ENCODE data around the gene SIRT4. TPM values are rescaled to one million over a fixed set of nuclear protein-coding genes. Genes with fewer than 3 reads are reported as not detected.

SIRT4 gene
- polyA plus RNA-seq, 1 donor, result 3.2 TPM

- DNase-seq, result no peak
- Histone ChIP-seq H3K27me3 (ENCODE audit: control insufficient read depth, insufficient read depth, low read length) (no peaks in the 10 kb centered on the region), H3K4me3 (ENCODE audit: low read length) (no peak overlapping the region), H3K36me3 (ENCODE audit: control insufficient read depth, insufficient read depth, low read length) (no peaks in the 10 kb centered on the region), H3K9me3 (ENCODE audit: control insufficient read depth, low read depth, low read length) (peaks cover 9% of the 10 kb centered on the region), H3K4me1 (ENCODE audit: control insufficient read depth, insufficient read depth, low read length) (no peaks in the 10 kb centered on the region), H3K27ac (ENCODE audit: low read length) (no peak overlapping the region)
- WGBS (ENCODE audit: insufficient coverage, low lambda C conversion rate), result no CpG with 5 or more reads among the region's 7 CpGs
These were observed 18.8 kb upstream of the SIRT4 start for GRCh38 chr12:120283318-120283717.

DNA sequence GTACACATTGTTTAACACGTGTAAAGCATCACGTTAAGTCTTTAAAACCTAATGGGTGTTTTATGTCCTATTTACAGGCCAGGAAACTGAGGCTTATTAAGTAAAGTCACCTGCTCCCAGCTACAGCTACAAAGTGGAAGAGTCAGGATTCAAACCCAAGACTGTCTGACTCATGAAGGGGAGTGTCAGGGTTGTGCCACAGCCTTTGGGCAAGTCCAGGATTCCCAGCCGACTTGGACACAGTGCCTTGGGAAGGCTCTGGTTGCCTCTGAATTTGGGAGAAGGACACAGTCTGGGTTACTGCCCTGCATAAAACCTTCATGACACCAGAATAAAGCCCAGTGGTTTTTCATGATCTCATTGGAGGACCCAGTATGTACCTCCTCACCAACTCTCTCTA is 17.7 kb upstream of the SIRT4 start:
- peaks cover 4% of the 10 kb centered on the region for H3K9me3 ChIP-seq (ENCODE audit: control insufficient read depth, low read depth, low read length)
- H3K27ac ChIP-seq (ENCODE audit: low read length), result no peak overlapping the region
- H3K27me3 ChIP-seq (ENCODE audit: control insufficient read depth, insufficient read depth, low read length), result no peaks in the 10 kb centered on the region
- 80% methylated on average over 1 of the region's 3 CpGs for WGBS (ENCODE audit: insufficient coverage, low lambda C conversion rate)
- no peak overlapping the region for H3K4me3 ChIP-seq (ENCODE audit: low read length)
- H3K36me3 ChIP-seq (ENCODE audit: control insufficient read depth, insufficient read depth, low read length), result no peaks in the 10 kb centered on the region
- H3K4me1 ChIP-seq (ENCODE audit: control insufficient read depth, insufficient read depth, low read length), result no peaks in the 10 kb centered on the region
- DNase-seq, result no peak

- H3K4me1 ChIP-seq (ENCODE audit: control insufficient read depth, insufficient read depth, low read length), result peaks cover 9% of the 10 kb centered on the region
- no peak for DNase-seq
- no peaks in the 10 kb centered on the region for H3K27me3 ChIP-seq (ENCODE audit: control insufficient read depth, insufficient read depth, low read length)
- H3K4me3 ChIP-seq (ENCODE audit: low read length), result no peak overlapping the region
- no CpG with 5 or more reads among the region's 7 CpGs for WGBS (ENCODE audit: insufficient coverage, low lambda C conversion rate)
- no peaks in the 10 kb centered on the region for H3K36me3 ChIP-seq (ENCODE audit: control insufficient read depth, insufficient read depth, low read length)
- peaks cover 3% of the 10 kb centered on the region for H3K9me3 ChIP-seq (ENCODE audit: control insufficient read depth, low read depth, low read length)
- no peak overlapping the region for H3K27ac ChIP-seq (ENCODE audit: low read length)
These were observed 15.2 kb upstream of the SIRT4 start for GRCh38 chr12:120286768-120287490.

DNA sequence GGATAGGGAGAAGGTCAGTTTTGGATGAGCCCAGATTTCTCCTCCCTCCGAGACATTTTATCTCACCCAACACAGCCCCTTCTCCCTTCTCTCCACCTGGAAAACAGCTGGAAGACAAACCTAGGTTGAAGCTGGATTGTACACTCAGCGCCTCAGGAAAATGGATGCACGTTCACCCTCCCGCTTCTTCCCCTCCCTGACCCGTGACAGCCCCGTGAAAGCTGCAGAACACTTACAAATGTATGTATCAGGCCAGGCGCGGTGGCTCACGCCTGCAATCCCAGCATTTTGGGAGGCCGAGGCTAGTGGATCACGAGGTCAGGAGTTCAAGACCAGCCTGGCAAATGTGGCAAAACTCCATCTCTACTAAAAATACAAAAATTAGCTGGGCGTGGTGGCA is 14.6 kb upstream of the SIRT4 start:
- Histone ChIP-seq H3K4me3 (ENCODE audit: low read length) (no peak overlapping the region), H3K9me3 (ENCODE audit: control insufficient read depth, low read depth, low read length) (no peaks in the 10 kb centered on the region), H3K27ac (ENCODE audit: low read length) (no peak overlapping the region), H3K27me3 (ENCODE audit: control insufficient read depth, insufficient read depth, low read length) (no peaks in the 10 kb centered on the region), H3K4me1 (ENCODE audit: control insufficient read depth, insufficient read depth, low read length) (peaks cover 9% of the 10 kb centered on the region), H3K36me3 (ENCODE audit: control insufficient read depth, insufficient read depth, low read length) (no peaks in the 10 kb centered on the region)
- no CpG with 5 or more reads among the region's 12 CpGs for WGBS (ENCODE audit: insufficient coverage, low lambda C conversion rate)
- no peak for DNase-seq

DNA sequence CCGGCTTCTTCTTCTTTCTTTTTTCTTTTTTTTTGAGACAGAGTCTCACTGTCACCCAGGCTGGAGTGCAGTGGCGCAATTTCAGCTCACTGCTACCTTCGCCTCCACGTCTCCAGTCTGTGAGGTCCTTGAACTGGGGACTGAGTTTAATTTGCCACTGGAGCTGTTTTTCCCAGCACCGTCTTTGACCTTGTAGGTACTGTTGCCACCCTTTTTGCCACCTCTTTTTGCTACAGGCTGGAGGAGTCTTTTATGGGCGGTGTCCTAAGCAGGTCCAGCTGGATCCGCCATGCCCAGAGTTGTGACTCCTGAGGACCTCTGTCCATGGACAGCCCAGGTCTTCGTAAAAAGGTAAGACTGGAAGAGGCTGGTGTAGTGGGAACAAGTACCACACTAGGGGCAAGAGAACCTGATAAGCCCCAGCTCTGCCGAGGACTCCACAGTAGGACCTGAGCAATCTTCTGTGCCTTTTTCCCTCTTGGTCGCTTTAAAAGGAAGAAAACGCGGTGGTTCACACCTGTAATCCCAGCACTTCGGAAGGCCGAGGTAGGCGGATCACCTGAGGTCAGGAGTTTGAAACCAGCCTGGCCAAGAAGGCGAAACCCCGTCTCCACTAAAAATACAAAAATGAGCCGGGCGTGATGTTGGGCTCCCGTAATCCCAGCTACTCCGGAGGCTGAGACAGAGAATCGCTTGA is 11.4 kb upstream of the SIRT4 start:
- peak overlapping the region; percentile 24 for H3K4me3 ChIP-seq (ENCODE audit: low read length)
- peak; percentile 42 to 66 for DNase-seq
- peak overlapping the region; percentile 98 for H3K27ac ChIP-seq (ENCODE audit: low read length)
- H3K27me3 ChIP-seq (ENCODE audit: control insufficient read depth, insufficient read depth, low read length), result no peaks in the 10 kb centered on the region
- H3K4me1 ChIP-seq (ENCODE audit: control insufficient read depth, insufficient read depth, low read length), result peaks cover 9% of the 10 kb centered on the region
- no peaks in the 10 kb centered on the region for H3K9me3 ChIP-seq (ENCODE audit: control insufficient read depth, low read depth, low read length)
- 100% methylated on average over 1 of the region's 22 CpGs for WGBS (ENCODE audit: insufficient coverage, low lambda C conversion rate)
- H3K36me3 ChIP-seq (ENCODE audit: control insufficient read depth, insufficient read depth, low read length), result no peaks in the 10 kb centered on the region

GRCh38 chr12:120292411-120292660 is 9.8 kb upstream of the SIRT4 start:
- no peak for DNase-seq
- no CpG with 5 or more reads among the region's 17 CpGs for WGBS (ENCODE audit: insufficient coverage, low lambda C conversion rate)

DNA sequence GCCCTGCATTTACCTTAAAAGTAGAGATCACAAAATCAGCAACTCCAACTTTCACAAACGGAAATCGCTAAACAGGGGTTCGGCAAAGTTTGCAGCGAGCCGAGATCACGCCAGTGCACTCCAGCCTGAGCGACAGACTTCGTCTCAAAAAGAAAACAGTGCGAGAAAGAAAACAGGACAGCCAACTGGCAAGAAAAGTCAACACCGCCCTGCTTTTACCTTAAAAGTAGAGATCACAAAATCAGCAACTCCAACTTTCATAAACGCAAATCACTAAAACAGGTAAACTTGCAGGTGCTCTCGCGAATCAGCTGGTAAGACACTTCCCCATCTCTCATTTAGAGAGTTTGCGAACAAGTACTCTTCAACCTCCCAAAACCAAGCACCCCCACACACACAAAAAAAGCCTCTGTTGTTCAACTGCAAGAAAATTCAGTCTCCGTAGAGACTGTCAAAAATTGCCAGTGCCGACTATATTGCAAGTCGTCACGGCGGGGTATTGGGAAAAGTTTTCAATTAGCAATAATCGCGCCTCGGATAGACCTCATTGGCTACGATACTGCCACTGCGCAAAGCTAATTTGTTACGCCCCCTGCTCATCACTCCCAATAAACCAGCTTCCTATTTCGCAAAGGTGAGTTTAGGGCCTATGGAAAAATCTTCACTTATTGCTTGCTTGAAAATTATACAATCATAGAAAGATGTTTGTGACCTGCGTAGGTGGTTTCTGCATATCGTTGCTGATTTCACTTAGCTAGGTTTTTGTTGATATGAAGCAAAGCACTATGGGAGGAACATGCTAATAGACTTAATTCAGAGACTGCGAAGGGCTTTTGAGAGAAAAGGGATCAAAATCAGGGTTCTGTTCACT is 9.2 kb upstream of the SIRT4 start, which contains the start of gene RNU4-1:
TSS of gene RNU4-1 (minus strand) at position 577 of the 871 bp plus-strand sequence.
- H3K36me3 ChIP-seq (ENCODE audit: control insufficient read depth, insufficient read depth, low read length), result no peaks in the 10 kb centered on the region
- no peaks in the 10 kb centered on the region for H3K27me3 ChIP-seq (ENCODE audit: control insufficient read depth, insufficient read depth, low read length)
- WGBS (ENCODE audit: insufficient coverage, low lambda C conversion rate), result 0% methylated on average over 4 of the region's 29 CpGs
- peak within 1 kb of the TSS; percentile 61 for H3K4me3 ChIP-seq (ENCODE audit: low read length)
- peak; percentile 69 to 90 for DNase-seq
- peak within 1 kb of the TSS; percentile 98 for H3K27ac ChIP-seq (ENCODE audit: low read length)
- no peaks in the 10 kb centered on the region for H3K9me3 ChIP-seq (ENCODE audit: control insufficient read depth, low read depth, low read length)
- H3K4me1 ChIP-seq (ENCODE audit: control insufficient read depth, insufficient read depth, low read length), result peaks cover 9% of the 10 kb centered on the region

More at GRCh38 chr12:120292411-120292660, 9.8 kb upstream of the SIRT4 start:
- Histone ChIP-seq H3K4me1 (ENCODE audit: control insufficient read depth, insufficient read depth, low read length) (peaks cover 9% of the 10 kb centered on the region), H3K9me3 (ENCODE audit: control insufficient read depth, low read depth, low read length) (no peaks in the 10 kb centered on the region), H3K36me3 (ENCODE audit: control insufficient read depth, insufficient read depth, low read length) (no peaks in the 10 kb centered on the region), H3K27me3 (ENCODE audit: control insufficient read depth, insufficient read depth, low read length) (no peaks in the 10 kb centered on the region), H3K4me3 (ENCODE audit: low read length) (peak overlapping the region; percentile 61), H3K27ac (ENCODE audit: low read length) (peak overlapping the region; percentile 98)

GRCh38 chr12:120314220-120314619 is 12.1 kb downstream of the SIRT4 start:
- Histone ChIP-seq H3K4me3 (ENCODE audit: low read length) (no peak overlapping the region), H3K27ac (ENCODE audit: low read length) (no peak overlapping the region), H3K36me3 (ENCODE audit: control insufficient read depth, insufficient read depth, low read length) (no peaks in the 10 kb centered on the region), H3K9me3 (ENCODE audit: control insufficient read depth, low read depth, low read length) (no peaks in the 10 kb centered on the region), H3K4me1 (ENCODE audit: control insufficient read depth, insufficient read depth, low read length) (peaks cover 11% of the 10 kb centered on the region), H3K27me3 (ENCODE audit: control insufficient read depth, insufficient read depth, low read length) (no peaks in the 10 kb centered on the region)
- 46% methylated on average over 3 of the region's 5 CpGs for WGBS (ENCODE audit: insufficient coverage, low lambda C conversion rate)
- DNase-seq, result no peak

DNA sequence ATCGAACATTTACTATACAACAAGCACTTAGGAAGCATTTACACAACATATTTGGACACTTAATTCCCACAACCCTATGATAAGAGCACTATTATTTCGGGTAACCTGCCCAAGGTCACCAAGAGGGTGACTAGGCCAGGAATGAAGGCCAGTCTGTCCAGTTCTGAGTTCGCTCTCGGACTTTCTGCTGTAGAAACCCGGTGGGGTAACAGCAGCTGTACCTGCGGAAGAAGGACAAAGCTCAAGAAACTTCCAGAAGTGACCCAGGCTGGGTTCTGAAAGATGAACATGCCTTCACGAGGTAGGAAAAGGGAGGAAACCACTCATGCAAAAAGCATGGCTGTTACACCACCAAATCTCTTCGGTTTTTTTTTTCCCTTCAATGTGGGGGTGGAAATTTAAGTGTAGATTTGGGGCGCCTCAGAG is 14.7 kb downstream of the SIRT4 start:
- Histone ChIP-seq H3K9me3 (ENCODE audit: control insufficient read depth, low read depth, low read length) (no peaks in the 10 kb centered on the region), H3K36me3 (ENCODE audit: control insufficient read depth, insufficient read depth, low read length) (no peaks in the 10 kb centered on the region), H3K4me1 (ENCODE audit: control insufficient read depth, insufficient read depth, low read length) (peaks cover 21% of the 10 kb centered on the region), H3K27me3 (ENCODE audit: control insufficient read depth, insufficient read depth, low read length) (no peaks in the 10 kb centered on the region), H3K27ac (ENCODE audit: low read length) (peak overlapping the region; percentile 92), H3K4me3 (ENCODE audit: low read length) (peak overlapping the region; percentile 59)
- no CpG with 5 or more reads among the region's 9 CpGs for WGBS (ENCODE audit: insufficient coverage, low lambda C conversion rate)
- peak; percentile 19 to 77 for DNase-seq
